Activated CD4-positive, alpha-beta memory T cell treated with anti-CD3 and anti-CD28 coated beads for 36 hours (primary cell): Measurements from ENCODE around the gene TBC1D8B. TPM values are rescaled to one million over a fixed set of nuclear protein-coding genes. Genes with fewer than 3 reads are reported as not detected.
"Not testable (repeated sequence)": the region's sequence is repeated elsewhere in the genome, so short reads cannot be mapped to it uniquely, and the experiment has no call there.

ENCODE experiments used
- CTCF ChIA-PET: fragments of 350-600 bp; sonication (Branson Sonifier 250); formaldehyde crosslinking; loops from one replicate; lab custom pipeline; 2021; ENCODE audit warnings: antibody characterized with exemption, inconsistent platforms; lab: Charles Lee
- POLR2A ChIA-PET: fragments of 350-600 bp; sonication (Branson Sonifier 250); formaldehyde crosslinking; loops from one replicate; lab custom pipeline; 2021; ENCODE audit warnings: antibody characterized with exemption; lab: Charles Lee
- DNase-seq: peaks from one replicate; pipeline ENCODE4 v3.0.0-alpha.2; 2020
- H3K27ac Mint-ChIP-seq: one replicate; pipeline ENCODE4 v1.8.0; 2021; ENCODE audit warnings: mixed read lengths
- H3K27me3 Mint-ChIP-seq: one replicate; pipeline ENCODE4 v1.8.0; 2021; ENCODE audit warnings: mixed read lengths
- H3K36me3 Mint-ChIP-seq: one replicate; pipeline ENCODE4 v1.8.0; 2021; ENCODE audit warnings: mixed read lengths
- H3K4me1 Mint-ChIP-seq: one replicate; pipeline ENCODE4 v1.8.0; 2021; ENCODE audit warnings: low read depth, mixed read lengths
- H3K4me3 Mint-ChIP-seq: one replicate; pipeline ENCODE4 v1.8.0; 2021; ENCODE audit warnings: mild to moderate bottlenecking, mixed read lengths
- H3K9me3 Mint-ChIP-seq: one replicate; pipeline ENCODE4 v1.8.0; 2021; ENCODE audit warnings: mixed read lengths
- intact Hi-C: fragments of 100-400 bp; cut with micrococcal nuclease; formaldehyde crosslinking; loops from one replicate; pipeline ENCODE4 v1.15.1; 2023
- total RNA-seq, 2 experiments: library from RNA; stranded (reverse); gene quantifications; one replicate each; pipeline ENCODE4 v1.2.3, GENCODE V29; 2021

Gene TBC1D8B
- total RNA-seq, 2 experiments from 2014 or later: 1.4 to 2.2 TPM

GRCh38 chrX:106862972-106863688, 60.7 kb downstream of the TBC1D8B start:
- peak; percentile 17 for DNase-seq
- Mint-ChIP-seq H3K4me3 (no peak overlapping the region), H3K27me3 (peaks cover 4% of the 10 kb centered on the region), H3K9me3 (peaks cover 4% of the 10 kb centered on the region), H3K4me1 (no peaks in the 10 kb centered on the region), H3K27ac (no peak overlapping the region), H3K36me3 (peaks cover 2% of the 10 kb centered on the region)
- intact Hi-C loops: no loop called here
- ChIA-PET POLR2A (no interaction called here), CTCF (interaction anchor here (1.0 to 1.3 kb wide), 3 partner anchors 11 to 25 kb away, joined by 3 to 4 read pairs (median 3); no protein-coding TSS in a partner anchor)

- H3K27ac Mint-ChIP-seq: no peak overlapping the region
These were observed 61.2 kb downstream of the TBC1D8B start for GRCh38 chrX:106863697-106864096.

GRCh38 chrX:106872796-106873195, 70.3 kb downstream of the TBC1D8B start:
- H3K36me3 Mint-ChIP-seq, H3K4me1 Mint-ChIP-seq, H3K9me3 Mint-ChIP-seq, POLR2A ChIA-PET, DNase-seq, H3K4me3 Mint-ChIP-seq, H3K27ac Mint-ChIP-seq, CTCF ChIA-PET, H3K27me3 Mint-ChIP-seq, intact Hi-C loops: not testable (repeated sequence)

More at GRCh38 chrX:106863697-106864096, 61.2 kb downstream of the TBC1D8B start:
- Mint-ChIP-seq H3K4me1 (no peaks in the 10 kb centered on the region), H3K9me3 (peaks cover 3% of the 10 kb centered on the region), H3K36me3 (peaks cover 2% of the 10 kb centered on the region), H3K27me3 (peaks cover 4% of the 10 kb centered on the region), H3K4me3 (no peak overlapping the region)
- ChIA-PET CTCF (interaction anchor here (1.0 to 1.2 kb wide), 2 partner anchors 14 to 26 kb away, joined by 3 to 4 read pairs; no protein-coding TSS in a partner anchor), POLR2A (interaction anchor here (0.6 kb wide), 1 partner anchor 1028 kb away, joined by 3 read pairs; no protein-coding TSS in a partner anchor)
- DNase-seq: no peak
- intact Hi-C loops: no loop called here

GRCh38 chrX:106874075-106874474, 71.6 kb downstream of the TBC1D8B start:
- no peaks in the 10 kb centered on the region for H3K9me3 Mint-ChIP-seq
- DNase-seq: no peak
- ChIA-PET POLR2A (no interaction called here), CTCF (interaction anchor here (0.6 to 1.8 kb wide), 7 partner anchors 8 to 1040 kb away, joined by 3 to 6 read pairs (median 3); no protein-coding TSS in a partner anchor)
- intact Hi-C loops: no loop called here
- H3K36me3 Mint-ChIP-seq: no peaks in the 10 kb centered on the region
- H3K27me3 Mint-ChIP-seq: no peaks in the 10 kb centered on the region
- no peak overlapping the region for H3K4me3 Mint-ChIP-seq
- no peaks in the 10 kb centered on the region for H3K4me1 Mint-ChIP-seq
- H3K27ac Mint-ChIP-seq: no peak overlapping the region

GRCh38 chrX:106875151-106875550, 72.7 kb downstream of the TBC1D8B start:
- H3K27me3 Mint-ChIP-seq: no peaks in the 10 kb centered on the region
- no peaks in the 10 kb centered on the region for H3K4me1 Mint-ChIP-seq
- H3K36me3 Mint-ChIP-seq: no peaks in the 10 kb centered on the region
- DNase-seq: no peak
- no peaks in the 10 kb centered on the region for H3K9me3 Mint-ChIP-seq
- intact Hi-C loops: no loop called here
- H3K27ac Mint-ChIP-seq: no peak overlapping the region
- ChIA-PET POLR2A (no interaction called here), CTCF (interaction anchor here (0.7 to 1.8 kb wide), 5 partner anchors 9 to 137 kb away, joined by 3 to 6 read pairs (median 4); no protein-coding TSS in a partner anchor)
- H3K4me3 Mint-ChIP-seq: no peak overlapping the region

GRCh38 chrX:106889468-106889867, 87.0 kb downstream of the TBC1D8B start:
- H3K4me1 Mint-ChIP-seq: no peaks in the 10 kb centered on the region
- H3K4me3 Mint-ChIP-seq: no peak overlapping the region
- intact Hi-C loops: no loop called here
- ChIA-PET POLR2A (no interaction called here), CTCF (interaction anchor here (1.0 kb wide), 1 partner anchor 9 kb away, joined by 4 read pairs; no protein-coding TSS in a partner anchor)
- H3K27ac Mint-ChIP-seq: no peak overlapping the region
- no peaks in the 10 kb centered on the region for H3K27me3 Mint-ChIP-seq
- no peaks in the 10 kb centered on the region for H3K9me3 Mint-ChIP-seq
- no peak for DNase-seq
- H3K36me3 Mint-ChIP-seq: no peaks in the 10 kb centered on the region

- CTCF ChIA-PET: no interaction called here
- intact Hi-C loops: no loop called here
These were observed 89.4 kb downstream of the TBC1D8B start for GRCh38 chrX:106891762-106892460.

GRCh38 chrX:106894392-106894909, 92.0 kb downstream of the TBC1D8B start:
- Mint-ChIP-seq H3K27ac (no peak overlapping the region), H3K36me3 (no peaks in the 10 kb centered on the region), H3K4me3 (no peak overlapping the region), H3K27me3 (no peaks in the 10 kb centered on the region), H3K4me1 (no peaks in the 10 kb centered on the region), H3K9me3 (no peaks in the 10 kb centered on the region)
- DNase-seq: peak; percentile 54
- intact Hi-C loops: loop anchor here (2.0 kb wide), 1 partner anchor 882 kb away; the partner anchor contains the start of gene NCBP2L
- ChIA-PET CTCF (interaction anchor here (0.7 to 1.9 kb wide), 13 partner anchors 8 to 1001 kb away, joined by 3 to 14 read pairs (median 3); partner anchors contain the start of gene RIPPLY1), POLR2A (no interaction called here)

More at GRCh38 chrX:106891762-106892460, 89.4 kb downstream of the TBC1D8B start:
- Mint-ChIP-seq H3K4me3 (no peak overlapping the region), H3K36me3 (no peaks in the 10 kb centered on the region), H3K9me3 (no peaks in the 10 kb centered on the region), H3K4me1 (no peaks in the 10 kb centered on the region), H3K27ac (no peak overlapping the region), H3K27me3 (no peaks in the 10 kb centered on the region)
- no peak for DNase-seq
- POLR2A ChIA-PET: no interaction called here

- no peaks in the 10 kb centered on the region for H3K27me3 Mint-ChIP-seq
- no peaks in the 10 kb centered on the region for H3K9me3 Mint-ChIP-seq
- H3K4me1 Mint-ChIP-seq: no peaks in the 10 kb centered on the region
- ChIA-PET CTCF (interaction anchor here (0.7 to 1.9 kb wide), 11 partner anchors 8 to 1001 kb away, joined by 3 to 14 read pairs (median 3); partner anchors contain the start of gene RIPPLY1), POLR2A (no interaction called here)
- H3K4me3 Mint-ChIP-seq: no peak overlapping the region
- intact Hi-C loops: loop anchor here (2.0 kb wide), 1 partner anchor 882 kb away; the partner anchor contains the start of gene NCBP2L
- no peaks in the 10 kb centered on the region for H3K36me3 Mint-ChIP-seq
- no peak for DNase-seq
- H3K27ac Mint-ChIP-seq: no peak overlapping the region
These were observed 92.5 kb downstream of the TBC1D8B start for GRCh38 chrX:106894978-106895452.

- no peak for DNase-seq
- no peaks in the 10 kb centered on the region for H3K36me3 Mint-ChIP-seq
- intact Hi-C loops: no loop called here
- no peak overlapping the region for H3K4me3 Mint-ChIP-seq
- POLR2A ChIA-PET: no interaction called here
- no peak overlapping the region for H3K27ac Mint-ChIP-seq
- H3K4me1 Mint-ChIP-seq: no peaks in the 10 kb centered on the region
- H3K27me3 Mint-ChIP-seq: no peaks in the 10 kb centered on the region
- H3K9me3 Mint-ChIP-seq: no peaks in the 10 kb centered on the region
- CTCF ChIA-PET: interaction anchor here (0.7 to 1.3 kb wide), 2 partner anchors 17 to 45 kb away, joined by 3 to 5 read pairs; no protein-coding TSS in a partner anchor
These were observed 94.8 kb downstream of the TBC1D8B start for GRCh38 chrX:106897259-106897658.

GRCh38 chrX:106898462-106898861, 96.0 kb downstream of the TBC1D8B start:
- H3K9me3 Mint-ChIP-seq: no peaks in the 10 kb centered on the region
- no peaks in the 10 kb centered on the region for H3K36me3 Mint-ChIP-seq
- no peaks in the 10 kb centered on the region for H3K27me3 Mint-ChIP-seq
- ChIA-PET CTCF (interaction anchor here (0.7 to 1.9 kb wide), 9 partner anchors 9 to 950 kb away, joined by 3 to 12 read pairs (median 3); no protein-coding TSS in a partner anchor), POLR2A (no interaction called here)
- H3K27ac Mint-ChIP-seq: no peak overlapping the region
- peak; percentile 10 for DNase-seq
- intact Hi-C loops: loop anchor here (2.0 kb wide), 1 partner anchor 54 kb away; no protein-coding TSS in a partner anchor
- no peaks in the 10 kb centered on the region for H3K4me1 Mint-ChIP-seq
- no peak overlapping the region for H3K4me3 Mint-ChIP-seq
